ENCODE data around the gene TCF4.

TCF4 gene

GRCh38 chr18:55489034-55489986, 98.7 kb downstream of the TCF4 start:
- DNase-seq (ENCODE audit: low spot score), result peak; percentile 30
- in situ Hi-C loops (cut with MboI; ENCODE audit: low pct_unique_long_range_greater_than_20kb, low sequenced_read_pairs, unreplicated experiment), result no loop called here
- TF ChIP-seq, protein P1, sequence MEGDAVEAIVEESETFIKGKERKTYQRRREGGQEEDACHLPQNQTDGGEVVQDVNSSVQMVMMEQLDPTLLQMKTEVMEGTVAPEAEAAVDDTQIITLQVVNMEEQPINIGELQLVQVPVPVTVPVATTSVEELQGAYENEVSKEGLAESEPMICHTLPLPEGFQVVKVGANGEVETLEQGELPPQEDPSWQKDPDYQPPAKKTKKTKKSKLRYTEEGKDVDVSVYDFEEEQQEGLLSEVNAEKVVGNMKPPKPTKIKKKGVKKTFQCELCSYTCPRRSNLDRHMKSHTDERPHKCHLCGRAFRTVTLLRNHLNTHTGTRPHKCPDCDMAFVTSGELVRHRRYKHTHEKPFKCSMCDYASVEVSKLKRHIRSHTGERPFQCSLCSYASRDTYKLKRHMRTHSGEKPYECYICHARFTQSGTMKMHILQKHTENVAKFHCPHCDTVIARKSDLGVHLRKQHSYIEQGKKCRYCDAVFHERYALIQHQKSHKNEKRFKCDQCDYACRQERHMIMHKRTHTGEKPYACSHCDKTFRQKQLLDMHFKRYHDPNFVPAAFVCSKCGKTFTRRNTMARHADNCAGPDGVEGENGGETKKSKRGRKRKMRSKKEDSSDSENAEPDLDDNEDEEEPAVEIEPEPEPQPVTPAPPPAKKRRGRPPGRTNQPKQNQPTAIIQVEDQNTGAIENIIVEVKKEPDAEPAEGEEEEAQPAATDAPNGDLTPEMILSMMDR (IDR thresholded peaks at IDR 0.05; ENCODE audit: extremely low read depth, insufficient read depth, missing control alignments), result no peak

GRCh38 chr18:55488473-55488872, 99.5 kb downstream of the TCF4 start:
- no peak for DNase-seq (ENCODE audit: low spot score)
- in situ Hi-C loops (cut with MboI; ENCODE audit: low pct_unique_long_range_greater_than_20kb, low sequenced_read_pairs, unreplicated experiment), result no loop called here
- TF ChIP-seq, protein P1 (IDR thresholded peaks at IDR 0.05; ENCODE audit: extremely low read depth, insufficient read depth, missing control alignments), result no peak

DNA sequence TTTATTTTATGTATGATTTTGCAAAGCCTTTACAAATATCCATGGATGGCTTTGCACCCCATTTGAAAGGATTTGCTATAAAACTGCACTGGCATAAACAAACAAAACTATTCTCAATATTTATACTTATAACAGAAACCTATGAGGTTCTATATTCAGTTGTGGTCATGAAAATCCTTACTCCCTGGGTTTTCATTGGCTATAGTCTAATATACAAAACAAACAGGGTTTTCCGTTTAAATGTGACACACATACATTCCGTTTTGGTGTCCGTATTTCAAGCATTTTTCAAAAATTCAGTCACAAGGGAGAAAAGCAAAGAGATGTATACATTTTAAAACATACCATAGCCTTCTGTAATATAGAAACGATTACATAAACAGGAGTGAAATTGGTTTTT, 100.0 kb downstream of the TCF4 start:
- in situ Hi-C loops (cut with MboI; ENCODE audit: low pct_unique_long_range_greater_than_20kb, low sequenced_read_pairs, unreplicated experiment), result no loop called here
- TF ChIP-seq, protein P1 (IDR thresholded peaks at IDR 0.05; ENCODE audit: extremely low read depth, insufficient read depth, missing control alignments), result no peak
- no peak for DNase-seq (ENCODE audit: low spot score)

- TF ChIP-seq, protein P1 (IDR thresholded peaks at IDR 0.05; ENCODE audit: extremely low read depth, insufficient read depth, missing control alignments), result no peak
- in situ Hi-C loops (cut with MboI; ENCODE audit: low pct_unique_long_range_greater_than_20kb, low sequenced_read_pairs, unreplicated experiment), result no loop called here
- DNase-seq (ENCODE audit: low spot score), result no peak
These were observed 101.1 kb downstream of the TCF4 start for GRCh38 chr18:55486936-55487335.

- DNase-seq (ENCODE audit: low spot score), result no peak
- in situ Hi-C loops (cut with MboI; ENCODE audit: low pct_unique_long_range_greater_than_20kb, low sequenced_read_pairs, unreplicated experiment), result no loop called here
- TF ChIP-seq, protein P1 (IDR thresholded peaks at IDR 0.05; ENCODE audit: extremely low read depth, insufficient read depth, missing control alignments), result no peak
These were observed 102.3 kb downstream of the TCF4 start for GRCh38 chr18:55485666-55486065.

DNA sequence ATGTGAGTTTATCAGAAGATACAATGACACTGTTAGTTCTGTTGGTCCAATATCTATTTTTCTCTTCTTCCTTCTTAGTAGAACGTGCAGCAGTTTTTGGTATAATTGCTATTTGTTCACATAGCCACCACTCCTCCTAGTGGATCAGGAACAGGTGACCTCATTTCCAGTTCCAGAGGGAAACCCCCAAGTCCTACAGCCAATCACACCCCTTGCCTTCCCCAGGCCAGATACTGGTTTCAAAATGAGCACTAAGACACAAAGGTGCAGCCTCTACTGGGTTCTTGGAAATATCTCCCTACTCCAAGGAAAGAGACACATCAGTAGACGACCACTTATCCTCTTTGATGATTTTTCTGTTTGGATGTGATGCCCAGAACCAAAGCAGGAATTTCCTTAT, 103.2 kb downstream of the TCF4 start:
- TF ChIP-seq, protein P1 (IDR thresholded peaks at IDR 0.05; ENCODE audit: extremely low read depth, insufficient read depth, missing control alignments), result no peak
- in situ Hi-C loops (cut with MboI; ENCODE audit: low pct_unique_long_range_greater_than_20kb, low sequenced_read_pairs, unreplicated experiment), result no loop called here

More for the DNA sequence above, 103.2 kb downstream of the TCF4 start:
- no peak for DNase-seq (ENCODE audit: low spot score)

Measured in GM13977 (cell line).